Measurements from ENCODE around the gene TGFB3.
A peak's percentile ranks its signal among the peaks of the same experiment; 100 is the strongest.
"Not testable (repeated sequence)": the region's sequence is repeated elsewhere in the genome, so short reads cannot be mapped to it uniquely, and the experiment has no call there.

Gene TGFB3

DNA sequence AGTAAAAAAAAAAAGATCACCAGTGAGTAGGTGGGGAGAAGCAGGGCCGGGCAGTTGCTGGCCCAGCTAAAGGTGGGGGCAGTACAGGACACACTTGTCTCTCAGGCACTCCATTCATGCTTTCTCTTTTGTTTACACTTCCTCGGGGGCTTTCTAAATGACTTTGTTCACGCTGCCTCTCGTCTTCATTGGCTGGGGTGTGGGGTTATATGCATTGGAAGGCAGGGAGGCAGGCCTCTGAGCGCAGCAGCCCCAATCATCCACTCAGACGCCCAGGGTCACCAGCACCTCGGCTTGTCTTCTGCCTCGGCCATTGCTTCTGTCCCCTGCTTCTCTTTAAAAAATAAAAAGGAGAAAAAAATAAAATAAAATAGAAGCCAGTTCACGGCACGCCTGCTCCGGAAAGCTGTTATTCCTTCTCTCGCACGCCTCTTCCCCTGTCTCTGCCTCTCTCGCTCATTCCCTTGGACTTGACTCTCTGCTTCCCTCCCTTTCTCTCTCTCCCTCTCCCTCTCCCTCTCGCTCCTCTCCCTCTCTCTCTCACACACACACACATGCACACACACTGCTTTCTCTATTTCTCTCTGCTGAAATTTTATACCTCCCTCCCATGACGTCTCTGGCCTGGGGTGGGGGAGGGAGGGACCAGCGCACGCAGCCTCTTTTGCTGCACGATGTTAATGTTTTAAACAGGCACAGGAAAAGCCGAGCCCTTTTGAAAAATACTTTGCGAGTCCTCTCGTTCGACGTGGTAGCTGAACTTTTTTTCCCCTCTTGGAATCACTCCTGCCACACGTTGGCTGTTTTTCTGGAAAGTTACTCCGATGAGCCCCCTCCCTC, at the start of gene TGFB3:
Gene TGFB3 (minus strand): TSS at position 570 of the 840 bp plus-strand sequence. CDS start 1,102 bp downstream, outside the sequence.
- DNase-seq, result peak; percentile 78

DNA sequence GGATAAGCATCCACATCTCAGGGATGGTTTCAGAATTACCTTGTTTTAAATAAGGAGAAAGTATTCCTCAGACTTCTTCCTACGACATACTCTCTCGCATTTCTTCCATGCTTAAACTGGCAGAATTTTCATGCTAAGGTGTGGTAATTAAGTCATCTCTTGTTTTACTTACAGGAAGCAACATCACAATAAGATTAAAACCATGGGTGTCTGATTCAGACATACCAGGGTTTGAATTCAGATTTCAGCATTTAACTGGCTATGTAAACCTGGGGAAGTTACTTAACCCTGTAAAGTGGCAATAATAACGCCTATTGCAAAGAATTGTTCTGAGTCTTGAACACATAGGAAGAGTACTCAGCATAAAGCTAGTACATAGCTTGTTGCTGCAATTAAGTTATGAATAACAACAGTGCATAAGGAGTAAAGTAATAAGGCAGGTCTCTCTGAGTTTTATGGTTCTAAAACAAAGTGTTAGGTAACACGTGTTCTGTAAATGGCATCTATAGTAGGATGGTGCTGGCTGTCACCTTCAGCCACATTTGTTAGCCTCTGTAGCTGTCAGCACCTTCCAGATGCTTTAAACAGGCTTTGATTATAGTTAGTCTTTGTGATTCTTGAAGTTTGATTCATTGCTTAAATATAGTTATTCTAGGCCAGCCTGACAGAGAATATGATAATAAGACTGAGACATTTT, 42.6 kb upstream of the TGFB3 start:
- no peak for DNase-seq

DNA sequence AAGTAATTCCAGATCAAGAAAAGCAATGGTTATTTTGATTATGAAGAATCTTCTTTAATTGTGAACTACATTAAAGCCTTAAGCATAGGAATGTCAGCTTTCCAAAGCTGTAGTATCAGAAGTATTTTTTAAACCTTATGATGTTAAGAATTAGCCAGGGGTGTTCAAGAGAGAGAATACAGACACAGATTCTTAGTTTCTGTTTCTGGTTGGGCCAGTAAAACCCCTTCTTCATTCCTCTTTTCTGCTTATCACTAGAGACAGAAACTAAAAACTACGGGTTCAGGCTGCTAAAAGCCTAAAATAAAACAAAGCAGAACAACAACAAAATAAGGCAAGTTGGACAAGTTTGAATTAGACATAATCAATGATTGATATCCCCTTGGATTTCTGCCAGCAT, 42.0 kb upstream of the TGFB3 start:
- DNase-seq, result no peak

DNA sequence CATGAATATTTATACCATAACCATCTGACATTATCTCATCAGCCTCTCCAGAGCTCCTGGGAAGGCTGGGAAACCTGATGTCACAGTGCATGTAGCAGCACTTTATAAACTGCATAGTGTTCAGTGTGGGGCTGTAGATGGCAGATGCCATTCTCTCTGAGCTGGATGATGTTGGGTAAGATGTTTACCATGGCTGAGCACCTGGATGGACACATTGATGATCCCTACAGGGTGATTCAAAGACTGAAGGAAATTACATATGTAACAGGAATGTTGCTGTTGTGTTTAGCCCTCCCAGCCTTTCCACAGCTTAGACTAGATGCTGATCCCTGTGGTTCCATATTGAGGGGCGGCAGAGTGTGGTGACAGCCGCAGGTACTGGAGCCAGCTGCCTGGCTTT, 41.2 kb upstream of the TGFB3 start:
- DNase-seq, result no peak

DNA sequence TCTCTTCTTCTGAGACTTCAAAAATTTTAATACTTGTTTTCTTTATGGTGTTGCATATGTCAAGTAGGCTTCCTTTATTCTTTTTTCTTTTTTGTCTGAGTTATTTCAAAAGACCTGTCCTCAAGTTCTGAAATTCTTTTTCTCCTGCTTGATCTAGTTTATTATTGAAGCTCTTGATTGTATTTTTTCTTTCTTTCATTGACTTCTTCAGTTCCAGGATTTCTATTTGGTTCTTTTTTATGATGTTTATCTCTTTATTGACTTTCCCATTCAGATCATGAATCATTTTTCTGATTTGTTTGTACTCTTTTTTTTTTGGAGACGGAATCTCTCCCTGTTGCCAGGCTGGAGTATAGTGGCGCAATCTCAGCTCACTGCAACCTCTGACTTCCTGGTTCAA, 37.9 kb upstream of the TGFB3 start:
- DNase-seq, result no peak

DNA sequence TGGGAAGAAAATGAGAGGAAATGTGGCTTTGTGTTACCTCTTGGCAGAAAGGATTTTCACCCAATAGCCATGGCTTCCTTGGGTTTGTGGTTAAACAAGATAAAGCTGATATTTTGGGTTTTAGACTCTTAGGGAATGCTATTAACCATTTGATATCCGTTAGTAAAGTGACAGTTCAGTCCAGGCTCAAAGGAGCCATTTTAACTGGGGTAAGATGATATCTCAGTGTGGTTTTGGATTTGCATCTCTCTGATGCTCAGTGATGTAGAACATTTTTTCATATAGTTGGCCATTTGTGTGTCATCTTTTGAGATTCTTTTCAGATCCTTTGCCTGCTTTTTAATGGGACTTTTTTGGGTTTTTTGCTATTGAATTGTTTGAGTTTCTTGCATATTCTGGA, 33.9 kb upstream of the TGFB3 start:
- no peak for DNase-seq

DNA sequence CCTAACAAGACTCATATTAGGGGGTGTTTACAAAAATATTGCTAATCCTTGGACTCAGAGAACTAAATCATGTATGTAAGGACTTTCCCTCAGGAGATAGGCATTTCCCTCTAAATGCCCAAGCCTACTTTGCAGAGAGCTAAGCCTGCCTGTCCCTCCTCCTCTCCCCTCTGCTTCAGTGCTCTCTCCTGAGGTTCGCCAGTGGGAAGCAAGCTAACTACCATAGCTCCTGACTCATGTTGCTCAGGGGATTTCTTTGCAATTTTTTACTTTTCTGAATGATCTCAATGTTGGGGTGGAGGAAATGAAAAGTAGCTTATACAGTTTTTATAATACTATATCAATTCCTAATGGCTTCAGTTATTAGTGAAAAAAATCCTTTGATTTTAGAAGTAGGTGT, 33.4 kb upstream of the TGFB3 start:
- no peak for DNase-seq

DNA sequence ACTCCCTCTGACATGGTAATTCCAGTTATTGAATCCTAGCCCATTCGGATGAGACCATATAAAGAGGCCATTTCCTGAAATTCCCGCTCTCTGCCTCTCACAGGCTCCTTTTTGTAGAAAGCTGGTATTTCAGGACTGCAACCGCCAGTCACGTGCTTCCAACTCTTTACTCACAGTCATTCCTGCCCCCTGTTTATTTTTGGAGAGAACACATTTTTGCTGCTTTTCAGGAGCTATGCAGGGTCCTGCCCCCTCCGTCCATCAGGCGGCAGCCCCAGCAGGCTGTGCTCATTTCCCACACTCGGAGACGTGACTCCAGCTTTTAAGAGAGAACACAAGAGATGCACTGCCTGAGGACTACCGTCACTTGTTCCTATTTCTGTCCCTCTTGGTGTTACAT, 30.6 kb upstream of the TGFB3 start:
- DNase-seq, result no peak

DNA sequence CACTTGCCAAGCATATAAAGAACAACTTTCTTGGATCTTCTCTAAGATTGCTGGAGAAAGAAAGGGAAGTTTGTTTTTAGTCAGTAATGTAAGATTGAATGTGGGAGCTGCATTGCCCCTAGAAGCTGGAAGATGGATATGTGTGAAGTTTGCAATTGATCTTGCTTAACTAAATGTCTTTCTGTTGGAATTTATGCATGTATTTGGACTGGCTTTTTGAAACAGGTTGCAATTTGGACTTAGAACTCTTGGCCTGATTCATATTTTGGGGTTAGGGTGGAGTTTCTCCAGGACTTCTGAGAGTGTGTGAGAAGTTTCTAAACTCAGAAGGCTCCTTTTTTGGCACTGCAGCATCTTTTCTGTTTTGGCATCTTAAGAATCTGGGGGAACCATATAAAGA, 30.1 kb upstream of the TGFB3 start:
- no peak for DNase-seq

DNA sequence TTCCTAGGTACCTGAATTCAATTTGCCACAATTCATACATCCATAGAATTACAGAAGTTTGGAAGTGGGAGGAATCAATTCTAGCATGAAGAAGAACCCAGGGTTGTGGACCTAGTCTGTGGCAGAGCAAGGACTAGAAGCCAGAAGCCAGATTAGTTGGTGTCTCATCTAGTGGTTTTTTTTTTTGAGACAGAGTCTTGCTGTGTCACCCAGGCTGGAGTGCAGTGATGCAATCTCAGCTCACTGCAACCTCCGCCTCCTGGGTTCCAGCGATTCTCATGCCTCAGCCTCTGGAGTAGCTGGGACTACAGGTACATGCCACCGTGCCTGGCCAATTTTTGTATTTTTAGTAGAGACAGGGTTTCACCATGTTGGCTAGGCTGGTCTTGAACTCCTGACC, 27.8 kb upstream of the TGFB3 start:
- not testable (repeated sequence) for DNase-seq

DNA sequence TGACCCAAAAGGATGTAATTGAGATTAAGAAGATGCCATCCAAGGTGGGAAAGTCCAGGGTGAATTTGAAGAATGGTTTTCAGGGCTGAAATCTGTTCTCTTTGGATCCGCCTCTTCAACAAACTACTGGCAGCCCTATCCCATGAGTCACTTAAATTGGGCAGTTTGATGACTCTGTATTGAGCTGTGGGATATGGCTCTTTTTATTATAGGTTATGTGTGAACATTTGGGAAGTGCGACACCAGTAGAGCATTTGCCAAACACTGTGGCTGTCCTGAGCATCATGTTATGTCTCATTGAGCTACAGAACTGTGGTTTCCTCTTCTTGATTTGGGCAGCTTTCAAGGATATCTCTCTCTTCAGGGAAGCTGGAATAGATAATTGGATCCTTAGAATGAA, 26.1 kb upstream of the TGFB3 start:
- DNase-seq, result no peak

DNA sequence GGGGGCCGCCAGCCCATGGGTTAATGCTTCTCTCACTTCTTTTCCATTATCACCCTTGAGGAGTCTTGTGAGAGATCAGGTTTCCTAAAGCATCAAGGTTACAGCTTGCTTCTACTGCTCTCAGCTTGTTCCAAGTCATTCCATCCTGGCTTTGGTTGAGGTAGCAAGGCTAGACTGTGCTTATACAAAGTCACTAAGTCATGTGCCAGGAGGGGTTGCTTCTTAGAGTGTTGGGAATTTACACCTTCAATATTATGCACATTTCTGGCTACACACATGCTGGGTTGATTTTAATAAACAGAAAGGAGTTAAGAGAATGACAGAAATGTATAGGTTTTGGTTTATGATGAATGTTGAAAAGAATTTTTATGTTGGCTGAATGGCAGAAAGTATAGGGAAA, 25.6 kb upstream of the TGFB3 start:
- DNase-seq, result no peak

DNA sequence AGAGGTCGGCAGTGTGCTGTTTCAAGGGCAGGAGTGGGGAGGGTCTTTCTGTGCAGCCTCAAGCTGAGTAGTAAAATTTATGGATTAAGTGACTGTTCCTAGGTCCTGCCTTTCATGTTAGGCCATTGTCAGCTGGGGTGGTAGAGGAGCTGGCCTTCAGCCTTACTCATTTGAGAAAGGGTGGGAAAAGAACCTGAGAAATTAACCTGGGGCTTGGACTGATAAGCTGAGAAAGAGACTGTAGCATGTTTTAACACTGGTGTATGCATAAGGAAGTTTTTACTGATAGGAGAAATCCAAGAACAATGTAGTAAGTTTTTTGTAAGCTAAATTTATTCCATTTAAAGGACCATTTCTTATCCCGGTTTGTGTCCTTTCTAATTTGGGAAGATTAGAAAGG, 24.5 kb upstream of the TGFB3 start:
- no peak for DNase-seq

DNA sequence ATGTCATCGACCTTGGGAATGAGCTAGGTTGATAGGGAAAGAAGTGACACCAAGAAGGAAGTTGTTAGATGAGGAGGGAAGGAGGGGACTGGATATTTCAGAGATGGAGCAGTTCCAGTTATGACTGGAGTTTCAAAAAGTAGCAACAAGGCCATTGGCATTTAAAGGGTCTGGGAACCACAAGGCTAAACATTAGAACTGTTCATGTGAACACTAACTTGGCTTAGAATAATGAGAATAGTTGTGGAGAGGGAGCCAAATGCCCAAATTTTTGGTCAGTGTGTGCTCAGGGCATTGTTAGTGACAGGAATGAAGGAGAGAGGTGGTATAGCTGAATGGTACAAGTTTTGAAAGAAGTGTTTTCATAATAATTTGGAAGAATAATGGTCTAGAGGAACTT, 20.6 kb upstream of the TGFB3 start:
- DNase-seq, result no peak

DNA sequence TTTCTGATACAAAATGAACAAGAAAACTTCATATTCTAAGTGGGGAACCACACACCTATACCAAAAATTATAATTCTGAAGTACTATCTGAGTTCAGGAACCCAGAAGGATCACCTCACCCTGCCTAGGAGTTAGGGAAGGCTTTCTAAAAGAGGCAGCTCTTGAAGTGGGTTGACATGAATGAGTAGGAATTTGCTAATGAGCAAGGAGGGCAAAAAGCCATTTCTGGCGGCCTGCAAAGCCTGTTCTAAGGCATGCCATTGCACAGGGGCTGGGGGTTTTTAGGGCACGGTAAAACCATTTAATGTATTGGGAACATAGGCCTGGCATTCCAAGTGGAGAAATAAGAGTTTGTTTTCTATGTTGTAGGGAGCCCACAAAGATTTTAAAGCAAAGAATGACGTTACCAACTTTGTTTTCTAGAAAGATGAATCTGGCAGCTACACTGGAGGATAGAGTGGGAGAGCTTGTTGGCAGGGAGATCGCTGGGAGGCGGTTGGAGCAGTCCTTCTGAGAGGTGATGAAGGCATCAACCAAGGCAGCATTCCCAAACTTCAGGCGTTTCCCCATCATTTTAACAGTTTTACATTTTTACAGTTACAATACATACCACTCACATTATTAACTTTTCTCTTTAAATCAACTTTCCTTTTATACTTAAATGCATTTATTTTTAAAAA, 17.9 kb upstream of the TGFB3 start:
- no peak for DNase-seq

DNA sequence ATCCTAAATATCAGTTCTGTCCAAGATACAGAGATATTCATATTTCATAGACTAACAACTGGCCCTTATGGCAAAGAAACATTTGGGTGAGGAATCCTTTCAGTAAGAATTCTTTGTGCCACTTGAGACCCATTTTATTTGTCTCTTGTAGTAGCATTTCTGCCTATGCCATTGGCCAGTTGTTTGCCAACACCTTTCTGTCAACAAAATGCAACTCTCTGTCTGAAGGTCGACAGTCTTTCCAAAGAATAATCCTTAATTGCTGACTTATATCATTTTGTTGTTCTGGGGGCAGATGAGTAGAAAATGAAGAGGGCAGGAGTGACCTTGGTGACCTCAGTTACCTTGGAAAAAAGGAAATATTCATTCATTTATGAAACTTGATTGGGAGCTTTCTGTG, 14.7 kb upstream of the TGFB3 start:
- no peak for DNase-seq

DNA sequence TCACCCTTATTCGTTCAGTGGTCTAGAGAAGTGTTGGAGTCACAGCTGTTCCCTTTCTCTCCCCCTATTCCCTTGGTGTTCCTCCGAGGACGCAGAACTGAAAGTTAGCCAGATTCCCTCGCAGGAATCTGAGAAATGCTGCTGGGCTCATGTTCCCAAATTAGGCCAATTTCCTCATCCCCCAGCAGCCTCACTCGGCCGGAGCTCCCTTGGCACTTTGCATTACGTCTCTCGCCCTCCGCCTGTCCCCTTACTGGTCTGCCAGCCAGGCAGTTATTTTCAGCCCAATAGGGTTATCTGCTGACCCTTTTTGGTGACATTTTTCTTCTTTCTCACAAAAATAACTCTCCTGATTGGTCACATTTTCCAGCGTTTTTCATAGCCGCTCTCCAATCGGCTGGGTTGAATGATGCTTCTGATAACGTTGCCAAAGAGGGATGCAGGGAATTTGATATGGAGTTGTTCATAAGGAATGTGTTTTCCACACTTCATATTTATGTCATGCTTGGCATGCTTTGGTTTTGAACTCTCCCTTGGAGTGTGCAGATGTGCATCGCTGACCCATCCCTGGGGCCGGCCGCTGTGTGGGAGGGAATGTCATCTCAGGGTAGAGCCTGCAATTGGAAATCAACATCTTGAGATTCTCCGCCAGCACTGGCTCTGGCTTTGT, 13.7 kb upstream of the TGFB3 start:
- DNase-seq, result no peak

DNA sequence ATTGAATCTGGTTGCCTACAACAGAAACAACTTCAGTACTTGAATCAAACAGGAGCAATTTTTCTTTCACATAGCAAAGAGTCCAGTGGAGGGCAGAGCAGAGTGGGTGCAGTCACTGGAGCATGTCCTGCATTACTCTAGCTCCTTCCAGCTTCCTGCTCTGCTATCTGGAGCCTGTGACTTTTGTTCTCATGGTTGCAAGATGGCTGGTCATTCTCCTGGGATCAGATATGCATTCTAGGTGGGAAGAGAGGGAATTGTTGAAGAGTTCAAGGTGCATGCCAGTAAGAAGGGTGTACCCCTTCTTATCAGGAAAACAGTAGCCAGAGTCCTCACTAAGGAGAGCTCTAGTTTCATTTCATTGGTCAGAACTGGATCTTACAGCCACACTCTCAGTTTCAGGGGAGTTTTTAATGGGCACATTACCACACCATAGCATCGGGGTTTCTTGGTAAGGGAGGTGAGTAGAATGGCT, 11.8 kb upstream of the TGFB3 start:
- DNase-seq, result no peak

DNA sequence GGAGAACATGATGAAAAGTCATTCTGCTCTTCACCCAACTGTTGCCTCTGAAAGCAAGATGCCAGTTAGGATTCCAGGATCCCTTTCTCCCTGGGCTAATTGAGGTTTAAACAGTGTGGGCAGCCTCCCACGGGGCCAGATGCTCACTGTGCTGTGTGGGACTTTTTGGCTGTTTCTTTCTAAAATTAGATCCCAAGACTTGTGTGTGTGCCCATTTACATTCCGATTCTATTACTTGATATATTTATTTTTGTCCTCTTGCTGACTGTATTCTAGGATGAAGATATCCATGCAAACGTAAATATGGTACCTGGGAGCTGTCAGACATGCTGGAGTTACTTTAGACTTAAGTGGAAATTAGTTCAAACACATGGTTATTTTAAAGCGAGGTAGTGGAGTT, 10.0 kb upstream of the TGFB3 start:
- no peak for DNase-seq

DNA sequence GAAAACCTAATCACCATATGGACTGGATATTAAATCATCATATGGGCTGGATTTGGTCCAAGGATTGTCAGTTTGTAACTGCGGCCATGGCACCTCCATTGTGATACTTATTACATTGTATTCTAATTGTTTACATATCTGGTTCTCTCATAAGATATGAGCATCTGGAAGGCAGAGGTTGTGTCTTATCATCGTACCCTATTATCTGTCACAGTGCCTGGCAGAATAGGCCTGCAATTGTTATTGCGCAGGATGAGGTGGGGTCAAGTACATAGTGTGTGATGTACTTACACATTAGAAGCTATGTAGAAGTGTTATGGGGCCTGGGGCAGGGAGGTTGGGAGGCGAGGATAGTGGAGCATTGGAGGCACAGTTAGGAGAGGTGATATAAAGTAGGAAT, 8.5 kb upstream of the TGFB3 start:
- no peak for DNase-seq

DNA sequence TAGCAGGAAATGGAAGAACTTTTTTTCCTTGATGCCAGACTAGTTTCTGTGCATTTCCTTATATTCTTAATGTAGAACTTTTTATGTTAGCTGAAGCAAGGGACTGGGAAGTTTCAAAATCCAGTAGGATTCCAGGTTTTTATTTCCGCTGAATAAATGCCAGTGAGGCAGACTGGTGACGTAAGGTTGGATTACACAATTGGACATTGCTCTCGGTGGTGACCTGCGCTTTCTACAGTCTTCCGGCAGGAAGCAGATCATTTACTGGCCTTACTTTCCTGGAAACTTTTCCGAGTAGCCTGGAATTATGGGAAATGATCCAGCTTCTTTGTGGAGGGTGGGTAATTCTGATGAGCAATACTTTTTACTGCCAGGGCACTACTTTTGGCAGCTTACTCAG, 7.3 kb upstream of the TGFB3 start:
- DNase-seq, result no peak

DNA sequence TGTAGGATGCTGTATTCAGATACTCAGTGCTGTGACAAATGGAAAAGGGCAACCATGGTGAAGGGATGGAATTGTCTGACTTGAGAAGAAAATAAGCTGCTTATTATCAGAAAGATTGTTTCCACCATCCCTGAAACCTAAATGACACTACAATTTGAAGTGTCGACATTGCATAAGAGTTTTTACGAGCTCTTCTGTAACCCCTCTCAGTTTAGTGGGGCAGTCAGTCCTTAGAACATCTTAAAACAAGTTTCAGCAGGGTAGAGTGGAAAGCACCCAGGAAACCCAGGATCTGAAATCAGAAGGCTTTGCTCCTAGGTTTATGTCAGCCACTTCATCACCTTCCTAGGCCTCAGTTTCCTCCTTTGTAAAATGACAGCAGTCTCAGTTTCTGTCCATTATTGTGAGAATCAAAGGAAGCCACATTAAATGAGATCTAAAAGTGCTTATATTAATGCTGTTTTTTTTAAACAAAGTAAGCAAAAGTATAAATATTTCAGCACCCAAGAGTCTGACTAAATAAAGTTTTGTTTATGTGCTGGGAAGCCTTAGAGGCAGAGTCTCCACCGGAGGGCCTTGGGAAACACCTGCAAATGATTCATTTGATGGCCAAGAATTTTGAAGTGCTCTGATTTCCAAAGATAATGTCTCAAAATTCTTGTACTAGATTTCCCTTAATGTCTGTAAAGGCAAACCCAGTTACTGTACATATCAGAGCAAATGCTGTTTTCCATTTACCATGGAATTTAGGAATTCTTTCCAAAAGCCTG, 5.6 kb upstream of the TGFB3 start:
- DNase-seq, result no peak

DNA sequence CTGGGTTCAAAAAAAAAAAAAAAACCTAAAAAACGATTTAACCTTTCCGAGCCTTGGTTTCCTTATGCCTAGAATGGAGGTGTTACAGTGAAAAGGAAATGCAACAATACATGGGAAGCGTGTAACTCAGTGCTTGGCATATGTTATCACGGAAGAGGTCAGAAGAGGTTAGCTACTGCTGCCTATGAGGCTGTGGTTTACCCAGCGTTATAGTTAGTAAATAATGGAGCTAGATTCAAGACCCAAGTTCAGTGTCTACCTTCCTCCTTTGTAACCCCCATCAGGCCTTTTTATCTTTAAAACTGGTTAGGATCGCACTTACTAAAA, 4.6 kb upstream of the TGFB3 start:
- DNase-seq, result no peak
